A549 (cell line): ENCODE measurements around the gene PPM1B. TPM values are rescaled to one million over a fixed set of nuclear protein-coding genes. Genes with fewer than 3 reads are reported as not detected.

Experiments used
- ATAC-seq, 2 experiments: fragments of 200-7000 bp in 1 of 2; fragments of >200 bp in 1 of 2; cut with Nextera tagmentation in 1 of 2; cut with Tn5 transposase in 1 of 2; 3 replicates each; pipeline versions ENCODE4 v1.8.0 to v1.9.1; 2018 to 2020; ENCODE audit warnings: mild to moderate bottlenecking in 1 of 2, moderate library complexity in 1 of 2
- CTCF ChIA-PET: fragments of 300-600 bp; sonication (Branson Sonifier 250); formaldehyde crosslinking; extraction: SDS; loops from one replicate; lab custom pipeline; 2021; ENCODE audit warnings: antibody characterized with exemption, inconsistent platforms; lab: Yijun Ruan, JAX
- POLR2A ChIA-PET: fragments of 350-600 bp; formaldehyde crosslinking; extraction: SDS; loops from one replicate; lab custom pipeline; 2021; ENCODE audit warnings: antibody characterized with exemption, inconsistent platforms; lab: Yijun Ruan, JAX
- DNase-seq, 2 experiments: peaks; one replicate each; pipeline versions ENCODE4 v3.0.0 to v3.0.0-alpha.2; 2011 to 2016; ENCODE audit warnings: low read depth in 1 of 2, low spot score in 1 of 2
- FAIRE-seq: peaks from 2 replicates; lab custom pipeline; 2011; peaks lifted over from hg19 to GRCh38; lab: Jason Lieb, UNC
- H3K27ac ChIP-seq, 2 experiments: fragments of >200 bp; sonication (Bioruptor Twin); formaldehyde crosslinking; 3 replicates each; pipeline ENCODE4 v1.5.1; 2016 to 2017
- H3K4me1 ChIP-seq: fragments of >200 bp; sonication (Bioruptor Twin); formaldehyde crosslinking; 3 replicates; pipeline ENCODE4 v1.6.1; 2016
- H3K4me2 ChIP-seq: fragments of >200 bp; sonication (Bioruptor Twin); formaldehyde crosslinking; 3 replicates; pipeline ENCODE4 v1.6.1; 2016
- H3K4me3 ChIP-seq: fragments of >200 bp; sonication (Bioruptor Twin); formaldehyde crosslinking; 3 replicates; pipeline ENCODE4 v1.5.1; 2016
- H3K9me3 ChIP-seq: fragments of >200 bp; sonication (Bioruptor Twin); formaldehyde crosslinking; 3 replicates; pipeline ENCODE4 v1.6.1; 2016
- BCL3 ChIP-seq: fragments of >200 bp; sonication (Bioruptor Twin); formaldehyde crosslinking; IDR thresholded peaks from 3 replicates; pipeline ENCODE4 v1.6.1; 2016
- CBX2 ChIP-seq: fragments of 200-600 bp; sonication (generic); IDR thresholded peaks from 2 replicates; pipeline ENCODE4 v1.6.1; 2016; ENCODE audit warnings: low read depth, mild to moderate bottlenecking, borderline replicate concordance
- CBX8 ChIP-seq: fragments of 200-600 bp; sonication (generic); IDR thresholded peaks from 2 replicates; pipeline ENCODE4 v1.6.1; 2016
- ESRRA ChIP-seq: fragments of 150-350 bp; IDR thresholded peaks from 2 replicates; pipeline ENCODE4 v1.6.1; 2014; ENCODE audit warnings: mild to moderate bottlenecking, low read length, borderline replicate concordance
- FOSL2 ChIP-seq, 2 experiments: fragments of 450-650 bp in 1 of 2; fragments of >200 bp in 1 of 2; sonication (Bioruptor Twin) in 1 of 2; formaldehyde crosslinking; IDR thresholded peaks; 2 replicates each; pipeline versions ENCODE4 v1.5.0 to v1.6.1; 2016 to 2020; ENCODE audit warnings: mild to moderate bottlenecking in 1 of 2, moderate library complexity in 1 of 2
- HDAC2 ChIP-seq: fragments of 200-600 bp; sonication (generic); IDR thresholded peaks from 2 replicates; pipeline ENCODE4 v1.6.1; 2016
- HEYL ChIP-seq: fragments of 250-450 bp; sonication (Bioruptor Pico); IDR thresholded peaks from 2 replicates; pipeline ENCODE4 v1.8.0; 2021; ENCODE audit warnings: mild to moderate bottlenecking, moderate library complexity
- HMGXB4 ChIP-seq: fragments of 250-450 bp; sonication (Bioruptor Pico); IDR thresholded peaks from 2 replicates; pipeline ENCODE4 v1.5.0; 2021; ENCODE audit warnings: mild to moderate bottlenecking, moderate library complexity, borderline replicate concordance
- HOXA7 ChIP-seq: fragments of 250-450 bp; sonication (Bioruptor Pico); IDR thresholded peaks from 2 replicates; pipeline ENCODE4 v1.5.0; 2020; ENCODE audit warnings: mild to moderate bottlenecking, moderate library complexity
- KDM5A ChIP-seq: fragments of 200-600 bp; sonication (generic); IDR thresholded peaks from 2 replicates; pipeline ENCODE4 v1.6.1; 2016; ENCODE audit warnings: antibody characterized with exemption, mild to moderate bottlenecking
- MAFK ChIP-seq: fragments of 450-650 bp; IDR thresholded peaks from 2 replicates; pipeline ENCODE4 v1.6.1; 2014; ENCODE audit not compliant: partially characterized antibody
- MAZ ChIP-seq: fragments of 150-350 bp; IDR thresholded peaks from 2 replicates; pipeline ENCODE4 v1.6.1; 2014; ENCODE audit warnings: antibody characterized with exemption, low read depth, low read length, borderline replicate concordance
- NFE2L2 ChIP-seq: fragments of 150-350 bp; conservative IDR thresholded peaks from 2 replicates; pipeline ENCODE4 v1.6.1; 2014; ENCODE audit warnings: low read length
- NR3C1 ChIP-seq: fragments of >200 bp; sonication (Bioruptor Twin); formaldehyde crosslinking; IDR thresholded peaks from 3 replicates; pipeline ENCODE4 v1.6.1; 2017
- PHF8 ChIP-seq: fragments of 200-600 bp; sonication (generic); IDR thresholded peaks from 2 replicates; pipeline ENCODE4 v1.6.1; 2016; ENCODE audit warnings: low read depth, mild to moderate bottlenecking, antibody characterized with exemption, moderate library complexity, borderline replicate concordance
- POLR2A ChIP-seq: IDR thresholded peaks from 2 replicates; pipeline ENCODE4 v1.6.1; 2012; ENCODE audit warnings: mild to moderate bottlenecking, low read length
- POLR2AphosphoS2 ChIP-seq: conservative IDR thresholded peaks from 2 replicates; pipeline ENCODE4 v1.6.1; 2012; ENCODE audit warnings: low read length, improper control_type of control experiment, inconsistent platforms
- RCOR1 ChIP-seq: fragments of 150-350 bp; IDR thresholded peaks from 2 replicates; pipeline ENCODE4 v1.6.1; 2014; ENCODE audit warnings: antibody characterized with exemption, low read length, low read depth
- RNF2 ChIP-seq: fragments of 200-600 bp; sonication (generic); IDR thresholded peaks from 2 replicates; pipeline ENCODE4 v1.6.1; 2016; ENCODE audit warnings: low read depth, mild to moderate bottlenecking, antibody characterized with exemption, moderate library complexity, borderline replicate concordance
- TFCP2L1 ChIP-seq: fragments of 250-450 bp; sonication (Bioruptor Pico); IDR thresholded peaks from 2 replicates; pipeline ENCODE4 v1.5.0; 2021; ENCODE audit warnings: mild to moderate bottlenecking
- ZFP36 ChIP-seq: fragments of 450-650 bp; IDR thresholded peaks from 2 replicates; pipeline ENCODE4 v1.6.1; 2014; ENCODE audit warnings: borderline replicate concordance; ENCODE audit not compliant: partially characterized antibody
- ZNF302 ChIP-seq: fragments of 250-450 bp; sonication (Bioruptor Pico); IDR thresholded peaks from 2 replicates; pipeline ENCODE4 v1.9.0; 2021; ENCODE audit warnings: inconsistent platforms, mild to moderate bottlenecking, moderate library complexity
- ZSCAN20 ChIP-seq: fragments of 250-450 bp; sonication (Bioruptor Pico); IDR thresholded peaks from 2 replicates; pipeline ENCODE4 v1.8.0; 2022; ENCODE audit warnings: mild to moderate bottlenecking, moderate library complexity
- WGBS: methylation state at CpG from one replicate; pipeline ENCODE4 v1.1.6; 2017; ENCODE audit errors: missing lambda C conversion rate; 5-methylcytosine and 5-hydroxymethylcytosine counted together
- polyA plus RNA-seq, 4 experiments: library from polyadenylated mRNA; depleted of rRNA in 3 of 4; stranded (reverse); fragments of >200 nt; fragmentation: RNase III in 1 of 4; extraction: RNeasy Plus Mini Kit Qiagen cat#74134 plus additional on column Dnase treatment in 1 of 4; gene quantifications; 2 replicates in 3 of 4; 3 replicates in 1 of 4; pipeline ENCODE4 v1.2.3, GENCODE V29; 2011 to 2017
- TF ChIP-seq, protein P1 (sequence below): fragments of 450-650 bp; IDR thresholded peaks from 2 replicates; pipeline ENCODE4 v1.6.1; 2014; ENCODE audit warnings: antibody characterized with exemption
- TF ChIP-seq, protein P2 (sequence below): IDR thresholded peaks from 2 replicates; pipeline ENCODE4 v1.6.1; 2012
- TF ChIP-seq, protein P3 (sequence below): IDR thresholded peaks from 2 replicates; pipeline ENCODE4 v1.6.1; 2012; ENCODE audit warnings: low read depth, borderline replicate concordance
- TF ChIP-seq, protein P4 (sequence below): IDR thresholded peaks from 2 replicates; pipeline ENCODE4 v1.6.1; 2012

PPM1B gene
- polyA plus RNA-seq, 2 of the 4 experiments (the other 2 are of a cell fraction) = 49.0 to 75.1 TPM

DNA sequence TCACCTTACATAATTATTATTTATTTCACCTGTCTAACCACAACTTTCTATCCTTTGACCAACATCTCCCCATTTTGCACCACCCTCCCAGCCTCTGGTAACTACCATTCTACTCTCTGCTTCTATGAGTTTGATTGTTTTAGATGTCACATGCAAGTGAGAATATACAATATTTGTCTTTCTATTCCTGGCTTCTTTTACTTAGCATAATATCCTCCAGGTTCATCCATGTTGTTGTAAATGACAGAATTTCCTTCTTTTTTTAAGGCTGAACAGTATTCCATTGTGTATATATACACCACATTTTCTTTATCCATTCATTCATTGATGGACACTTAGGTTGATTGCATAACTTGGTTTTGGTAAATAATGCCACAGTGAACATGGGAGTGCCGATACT, 24.0 kb downstream of the PPM1B start (continued):
- TF ChIP-seq CBX2 (no peak), POLR2AphosphoS2 (no peak), HOXA7 (CRISPR knock-in tag) (no peak), NR3C1 (no peak), TFCP2L1 (CRISPR knock-in tag) (no peak), RCOR1 (no peak), HDAC2 (no peak), ZSCAN20 (no peak), MAZ (no peak), POLR2A (no peak)

- FAIRE-seq = no peak
- no peak for TF ChIP-seq FOSL2 (IDR thresholded peaks at IDR 0.05)
- TF ChIP-seq FOSL2 (CRISPR knock-in tag; IDR thresholded peaks at IDR 0.05) = no peak
- no peak for TF ChIP-seq RNF2
- TF ChIP-seq, protein P1, sequence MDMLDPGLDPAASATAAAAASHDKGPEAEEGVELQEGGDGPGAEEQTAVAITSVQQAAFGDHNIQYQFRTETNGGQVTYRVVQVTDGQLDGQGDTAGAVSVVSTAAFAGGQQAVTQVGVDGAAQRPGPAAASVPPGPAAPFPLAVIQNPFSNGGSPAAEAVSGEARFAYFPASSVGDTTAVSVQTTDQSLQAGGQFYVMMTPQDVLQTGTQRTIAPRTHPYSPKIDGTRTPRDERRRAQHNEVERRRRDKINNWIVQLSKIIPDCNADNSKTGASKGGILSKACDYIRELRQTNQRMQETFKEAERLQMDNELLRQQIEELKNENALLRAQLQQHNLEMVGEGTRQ = no peak
- no peak for TF ChIP-seq POLR2AphosphoS2
- TF ChIP-seq, all 56 proteins: peak for 0
These were observed 27.0 kb downstream of the PPM1B start for GRCh38 chr2:44195714-44196113.

GRCh38 chr2:44197816-44198215, 29.1 kb downstream of the PPM1B start:
- DNase-seq (no peak), FAIRE-seq (no peak), ATAC-seq (no peak)
- ChIA-PET POLR2A (no interaction called here), CTCF (no interaction called here)
- WGBS = 89% methylated on average over 6 of the region's 6 CpGs
- peaks cover 10% of the 10 kb centered on the region; the same call in 1 of the 3 replicates for H3K4me1 ChIP-seq
- TF ChIP-seq RNF2 (no peak), POLR2A (no peak), HOXA7 (CRISPR knock-in tag) (no peak), CBX8 (no peak), ZFP36 (no peak), ESRRA (no peak), CBX2 (no peak), HEYL (CRISPR knock-in tag) (no peak), BCL3 (no peak), NFE2L2 (no peak), HMGXB4 (CRISPR knock-in tag) (no peak), RCOR1 (no peak), ZNF302 (CRISPR knock-in tag) (no peak), KDM5A (no peak), PHF8 (no peak), MAFK (no peak)
- TF ChIP-seq, protein P2, sequence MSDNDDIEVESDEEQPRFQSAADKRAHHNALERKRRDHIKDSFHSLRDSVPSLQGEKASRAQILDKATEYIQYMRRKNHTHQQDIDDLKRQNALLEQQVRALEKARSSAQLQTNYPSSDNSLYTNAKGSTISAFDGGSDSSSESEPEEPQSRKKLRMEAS = no peak
- TF ChIP-seq, protein P3, sequence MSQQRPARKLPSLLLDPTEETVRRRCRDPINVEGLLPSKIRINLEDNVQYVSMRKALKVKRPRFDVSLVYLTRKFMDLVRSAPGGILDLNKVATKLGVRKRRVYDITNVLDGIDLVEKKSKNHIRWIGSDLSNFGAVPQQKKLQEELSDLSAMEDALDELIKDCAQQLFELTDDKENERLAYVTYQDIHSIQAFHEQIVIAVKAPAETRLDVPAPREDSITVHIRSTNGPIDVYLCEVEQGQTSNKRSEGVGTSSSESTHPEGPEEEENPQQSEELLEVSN = no peak
- TF ChIP-seq, protein P4, sequence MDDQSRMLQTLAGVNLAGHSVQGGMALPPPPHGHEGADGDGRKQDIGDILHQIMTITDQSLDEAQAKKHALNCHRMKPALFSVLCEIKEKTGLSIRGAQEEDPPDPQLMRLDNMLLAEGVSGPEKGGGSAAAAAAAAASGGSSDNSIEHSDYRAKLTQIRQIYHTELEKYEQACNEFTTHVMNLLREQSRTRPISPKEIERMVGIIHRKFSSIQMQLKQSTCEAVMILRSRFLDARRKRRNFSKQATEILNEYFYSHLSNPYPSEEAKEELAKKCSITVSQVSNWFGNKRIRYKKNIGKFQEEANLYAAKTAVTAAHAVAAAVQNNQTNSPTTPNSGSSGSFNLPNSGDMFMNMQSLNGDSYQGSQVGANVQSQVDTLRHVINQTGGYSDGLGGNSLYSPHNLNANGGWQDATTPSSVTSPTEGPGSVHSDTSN = no peak
- H3K4me2 ChIP-seq = no peak overlapping the region
- H3K4me3 ChIP-seq = no peak overlapping the region
- H3K27ac ChIP-seq = no peak overlapping the region
- no peaks in the 10 kb centered on the region for H3K9me3 ChIP-seq

More at GRCh38 chr2:44195714-44196113, 27.0 kb downstream of the PPM1B start:
- H3K4me2 ChIP-seq = no peak overlapping the region
- WGBS = 92% methylated on average over 2 of the region's 2 CpGs
- ChIA-PET POLR2A (no interaction called here), CTCF (no interaction called here)
- ATAC-seq (no peak), DNase-seq (no peak)
- no peak overlapping the region for H3K4me3 ChIP-seq
- H3K27ac ChIP-seq = no peak overlapping the region
- H3K4me1 ChIP-seq = peaks cover 14% of the 10 kb centered on the region
- no peaks in the 10 kb centered on the region for H3K9me3 ChIP-seq
